ENCODE results near the gene HS2ST1.

DNA sequence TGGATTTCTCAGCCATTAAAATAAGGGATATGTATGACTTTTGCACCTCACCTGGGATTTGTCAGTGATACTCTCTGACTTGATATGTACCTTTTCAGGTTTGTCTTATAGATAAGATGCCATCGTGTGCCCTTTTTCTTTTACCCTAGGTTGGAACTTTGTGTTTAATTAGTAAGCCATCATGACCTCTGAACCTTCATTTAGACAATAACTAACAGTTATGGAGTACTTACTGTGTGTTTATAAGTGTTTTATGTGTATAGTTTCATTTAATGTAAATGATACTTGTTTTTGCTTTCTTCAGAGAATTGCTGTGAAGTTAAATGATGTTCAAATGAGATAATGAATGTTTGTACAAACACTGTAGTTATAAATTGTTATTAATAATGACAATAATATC is 14.4 kb downstream of the HS2ST1 start:
- TF ChIP-seq POLR2A (IDR thresholded peaks at IDR 0.05; ENCODE audit: borderline replicate concordance, extremely low read depth, insufficient read depth, insufficient read length) (no peak), CTCF (IDR thresholded peaks at IDR 0.05 in 2 of 3, conservative IDR thresholded peaks at IDR 0.05 in 1 of 3; ENCODE audit: borderline replicate concordance in 1 of 3, insufficient read depth in 1 of 3, low read depth in 2 of 3, low read length in 2 of 3) (no peak), EZH2 (IDR thresholded peaks at IDR 0.05) (no peak), RAD21 (IDR thresholded peaks at IDR 0.05; ENCODE audit: low read depth) (no peak), POLR2AphosphoS5 (IDR thresholded peaks at IDR 0.05; ENCODE audit: low read depth, low read length) (no peak), CEBPB (IDR thresholded peaks at IDR 0.05; ENCODE audit: low read depth) (no peak), ATF3 (IDR thresholded peaks at IDR 0.05) (no peak), SIN3A (IDR thresholded peaks at IDR 0.05; ENCODE audit: low read depth) (no peak), FOSL1 (IDR thresholded peaks at IDR 0.05; ENCODE audit: low read depth) (no peak), SRF (IDR thresholded peaks at IDR 0.05; ENCODE audit: low read depth) (no peak), REST (IDR thresholded peaks at IDR 0.05; ENCODE audit: low read depth) (no peak), SP1 (IDR thresholded peaks at IDR 0.05; ENCODE audit: low read depth) (no peak), EGR1 (IDR thresholded peaks at IDR 0.05; ENCODE audit: low read depth) (no peak)
- TF ChIP-seq, protein P1, sequence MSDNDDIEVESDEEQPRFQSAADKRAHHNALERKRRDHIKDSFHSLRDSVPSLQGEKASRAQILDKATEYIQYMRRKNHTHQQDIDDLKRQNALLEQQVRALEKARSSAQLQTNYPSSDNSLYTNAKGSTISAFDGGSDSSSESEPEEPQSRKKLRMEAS (IDR thresholded peaks at IDR 0.05) = no peak

All from HCT116 (cell line).